CD8-positive, alpha-beta memory T cell (primary cell): Measurements from ENCODE around the gene GUF1. TPM values are rescaled to one million over a fixed set of nuclear protein-coding genes. Genes with fewer than 3 reads are reported as not detected.

Source experiments
- CTCF ChIA-PET: fragments of 350-600 bp; sonication (Branson Sonifier 250); formaldehyde crosslinking; loops from one replicate; lab custom pipeline; 2021; ENCODE audit warnings: antibody characterized with exemption; lab: Charles Lee
- POLR2A ChIA-PET: fragments of 350-600 bp; sonication (Branson Sonifier 250); formaldehyde crosslinking; loops from one replicate; lab custom pipeline; 2021; ENCODE audit warnings: antibody characterized with exemption; lab: Charles Lee
- DNase-seq, 5 donors: peaks; one replicate each; pipeline versions ENCODE4 v3.0.0 to v3.0.0-alpha.2; 2020 to 2022; ENCODE audit warnings: mixed read lengths in 1 of 5
- H3K27ac ChIP-seq: one replicate; pipeline ENCODE4 v1.7.0; 2013; ENCODE audit warnings: low read depth, mild to moderate bottlenecking, low read length, moderate library complexity
- H3K27me3 ChIP-seq: 2 replicates; pipeline ENCODE4 v1.7.0; 2013; ENCODE audit warnings: low read length, mild to moderate bottlenecking; ENCODE audit not compliant: insufficient read depth, poor library complexity, severe bottlenecking
- H3K36me3 ChIP-seq: 2 replicates; pipeline ENCODE4 v1.7.0; 2013; ENCODE audit warnings: mild to moderate bottlenecking, low read length, moderate library complexity; ENCODE audit not compliant: insufficient read depth
- H3K4me1 ChIP-seq: 2 replicates; pipeline ENCODE4 v1.7.0; 2013; ENCODE audit warnings: mild to moderate bottlenecking, low read length, moderate library complexity; ENCODE audit not compliant: insufficient read depth
- H3K4me3 ChIP-seq: 2 replicates; pipeline ENCODE4 v1.7.0; 2013; ENCODE audit warnings: mild to moderate bottlenecking, low read length
- H3K9me3 ChIP-seq: 2 replicates; pipeline ENCODE4 v1.7.0; 2013; ENCODE audit warnings: mild to moderate bottlenecking, low read length
- H3K27ac Mint-ChIP-seq, 8 donors: one replicate each; pipeline ENCODE4 v1.8.0; 2020 to 2021; ENCODE audit warnings: mixed read lengths in 8 of 8, mild to moderate bottlenecking in 6 of 8, inconsistent platforms in 3 of 8, moderate library complexity in 3 of 8
- H3K27me3 Mint-ChIP-seq, 2 donors: one replicate each; pipeline ENCODE4 v1.8.0; 2020 to 2021; ENCODE audit warnings: mixed read lengths in 2 of 2, mild to moderate bottlenecking in 1 of 2, moderate library complexity in 1 of 2
- H3K36me3 Mint-ChIP-seq, 3 donors: one replicate each; pipeline ENCODE4 v1.8.0; 2020 to 2021; ENCODE audit warnings: mixed read lengths in 3 of 3, inconsistent platforms in 1 of 3, mild to moderate bottlenecking in 1 of 3
- H3K4me1 Mint-ChIP-seq, 3 donors: one replicate each; pipeline ENCODE4 v1.8.0; 2020 to 2021; ENCODE audit warnings: mixed read lengths in 3 of 3, inconsistent platforms in 1 of 3, mild to moderate bottlenecking in 1 of 3
- H3K4me3 Mint-ChIP-seq, 7 donors: one replicate each; pipeline ENCODE4 v1.8.0; 2020 to 2021; ENCODE audit warnings: mixed read lengths in 7 of 7, mild to moderate bottlenecking in 6 of 7, moderate library complexity in 4 of 7, inconsistent platforms in 2 of 7
- H3K9me3 Mint-ChIP-seq, 5 donors: one replicate each; pipeline ENCODE4 v1.8.0; 2020 to 2022; ENCODE audit warnings: mixed read lengths in 5 of 5, mild to moderate bottlenecking in 3 of 5, moderate library complexity in 2 of 5, inconsistent platforms in 1 of 5
- polyA plus RNA-seq: library from polyadenylated mRNA; unstranded; fragments of 300-500 nt; fragmentation: Illumina TruSeq; gene quantifications from one replicate; pipeline ENCODE4 v1.2.3, GENCODE V29; 2021
- total RNA-seq, 2 experiments: library from RNA; stranded (reverse); gene quantifications; one replicate each; pipeline ENCODE4 v1.2.3, GENCODE V29; 2021

The GUF1 gene
- total and polyA plus RNA-seq, 3 experiments from 2014 or later = 8.7 to 43.0 (median 41.3) TPM

DNA sequence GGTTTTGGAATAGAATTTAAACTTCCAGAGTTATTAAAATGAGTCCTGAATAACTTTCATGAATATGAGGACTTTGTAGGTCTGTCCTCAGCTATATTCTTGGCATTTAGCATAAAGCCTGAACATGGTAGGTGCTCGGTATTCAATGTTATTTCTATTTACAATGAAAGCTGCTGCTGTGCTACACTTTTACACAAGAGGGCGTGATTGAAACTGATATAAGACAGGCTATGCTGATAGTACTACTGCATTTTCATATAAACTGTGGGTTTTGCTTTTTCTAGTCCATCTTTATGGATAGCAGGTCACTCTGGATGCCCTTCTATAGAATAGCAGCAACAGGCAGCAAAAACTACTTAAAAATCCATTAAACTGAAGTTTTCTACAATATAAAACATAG is 60.4 kb downstream of the GUF1 start:
- Mint-ChIP-seq H3K27ac (no peak overlapping the region), H3K9me3 (no peaks in the 10 kb centered on the region), H3K4me3 (no peak overlapping the region), H3K4me1 (no peaks in the 10 kb centered on the region), H3K36me3 (no peaks in the 10 kb centered on the region), H3K27me3 (peaks cover 8 to 42% of the 10 kb centered on the region in 2 donors)
- ChIA-PET POLR2A (no interaction called here), CTCF (no interaction called here)
- DNase-seq = no peak
- Histone ChIP-seq H3K9me3 (no peaks in the 10 kb centered on the region), H3K4me3 (no peak overlapping the region), H3K36me3 (no peaks in the 10 kb centered on the region), H3K27me3 (no peaks in the 10 kb centered on the region), H3K27ac (no peak overlapping the region), H3K4me1 (no peaks in the 10 kb centered on the region)

DNA sequence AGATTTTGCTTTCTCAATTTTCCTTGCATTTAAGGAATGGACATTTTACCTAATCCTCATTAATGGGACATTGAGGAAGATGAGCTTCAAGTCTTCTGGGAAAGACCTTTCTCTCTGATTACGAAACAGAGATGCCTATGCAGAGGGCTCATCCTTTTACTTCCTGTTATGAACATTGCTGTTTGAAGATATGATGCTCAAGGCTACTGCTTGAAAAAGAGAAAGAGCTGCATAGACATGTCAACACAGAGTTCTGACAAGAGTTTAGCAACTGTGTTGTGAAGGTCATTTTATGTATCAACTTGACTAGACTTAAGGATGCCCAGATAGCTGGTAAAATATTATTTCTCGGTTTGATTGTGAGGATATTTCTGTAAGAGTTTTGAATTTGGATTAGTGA is 62.0 kb downstream of the GUF1 start:
- ChIA-PET POLR2A (no interaction called here), CTCF (no interaction called here)
- no peak overlapping the region for H3K27ac Mint-ChIP-seq
- Histone ChIP-seq H3K36me3 (no peaks in the 10 kb centered on the region), H3K4me3 (no peak overlapping the region), H3K4me1 (no peaks in the 10 kb centered on the region), H3K27me3 (no peaks in the 10 kb centered on the region), H3K9me3 (no peaks in the 10 kb centered on the region), H3K27ac (no peak overlapping the region)
- no peaks in the 10 kb centered on the region for H3K9me3 Mint-ChIP-seq
- no peak overlapping the region for H3K4me3 Mint-ChIP-seq
- H3K36me3 Mint-ChIP-seq = no peaks in the 10 kb centered on the region
- no peaks in the 10 kb centered on the region for H3K4me1 Mint-ChIP-seq
- H3K27me3 Mint-ChIP-seq = peaks cover 11 to 28% of the 10 kb centered on the region in 2 donors
- DNase-seq = no peak

Other genes starting within 250 kb of the GUF1 start
- gene KCTD8, start 229.6 kb upstream of the GUF1 start, total RNA-seq = not detected
- not detected for gene KCTD8, start 229.6 kb upstream of the GUF1 start, polyA plus RNA-seq
- not detected for gene YIPF7, start 26.8 kb upstream of the GUF1 start, total RNA-seq
- gene YIPF7, start 26.8 kb upstream of the GUF1 start, polyA plus RNA-seq = not detected
- gene GNPDA2, start 48.1 kb downstream of the GUF1 start, total RNA-seq = 10 to 100 TPM; 20.0 to 20.9 TPM
- gene GNPDA2, start 48.1 kb downstream of the GUF1 start, polyA plus RNA-seq = 20.4 TPM